Mesendoderm (in vitro differentiated cells): ENCODE measurements around the gene PCDHGB5.

Experiments used
- DNase-seq: peaks from one replicate; pipeline ENCODE4 v3.0.0; 2013
- H2AK5ac ChIP-seq: 2 replicates; pipeline ENCODE4 v1.6.1; 2013; ENCODE audit warnings: low read length, inconsistent platforms
- H2BK120ac ChIP-seq: 2 replicates; pipeline ENCODE4 v1.6.1; 2013; ENCODE audit warnings: low read depth, mild to moderate bottlenecking, low read length, moderate library complexity, mixed read lengths
- H2BK15ac ChIP-seq: replicated peaks from 2 replicates; pipeline ENCODE4 v1.6.1; 2013; ENCODE audit warnings: low read depth, mild to moderate bottlenecking, moderate library complexity
- H2BK5ac ChIP-seq: 2 replicates; pipeline ENCODE4 v1.6.1; 2013; ENCODE audit warnings: low read length, inconsistent platforms
- H3K18ac ChIP-seq: 2 replicates; pipeline ENCODE4 v1.6.1; 2013; ENCODE audit warnings: mild to moderate bottlenecking, low read length, mixed read lengths
- H3K23ac ChIP-seq: one replicate; pipeline ENCODE4 v1.6.1; 2013; ENCODE audit warnings: low read length
- H3K27ac ChIP-seq: 2 replicates; pipeline ENCODE4 v1.5.1; 2013; ENCODE audit warnings: low read depth, mild to moderate bottlenecking, inconsistent platforms, low read length, moderate library complexity
- H3K27me3 ChIP-seq: 2 replicates; pipeline ENCODE4 v1.6.1; 2013; ENCODE audit warnings: low read length, control low read depth, mild to moderate bottlenecking, inconsistent platforms; ENCODE audit not compliant: insufficient read depth, poor library complexity
- H3K36me3 ChIP-seq: 2 replicates; pipeline ENCODE4 v1.6.1; 2013; ENCODE audit warnings: low read length, inconsistent platforms; ENCODE audit not compliant: control insufficient read depth, insufficient read depth
- H3K4ac ChIP-seq: one replicate; pipeline ENCODE4 v1.6.1; 2013; ENCODE audit warnings: low read depth, mild to moderate bottlenecking, low read length, moderate library complexity
- H3K4me1 ChIP-seq: 2 replicates; pipeline ENCODE4 v1.6.1; 2013; ENCODE audit warnings: low read depth, low read length, inconsistent platforms; ENCODE audit not compliant: control insufficient read depth
- H3K4me2 ChIP-seq: 2 replicates; pipeline ENCODE4 v1.6.1; 2013; ENCODE audit warnings: low read length
- H3K4me3 ChIP-seq: 2 replicates; pipeline ENCODE4 v1.5.1; 2013; ENCODE audit warnings: mild to moderate bottlenecking, low read length
- H3K56ac ChIP-seq: one replicate; pipeline ENCODE4 v1.6.1; 2013; ENCODE audit warnings: low read length
- H3K79me1 ChIP-seq: 2 replicates; pipeline ENCODE4 v1.6.1; 2013; ENCODE audit warnings: low read length, inconsistent platforms
- H3K79me2 ChIP-seq: 2 replicates; pipeline ENCODE4 v1.6.1; 2013; ENCODE audit warnings: mild to moderate bottlenecking, low read length; ENCODE audit not compliant: control insufficient read depth, insufficient read depth
- H3K9ac ChIP-seq: 2 replicates; pipeline ENCODE4 v1.6.1; 2013; ENCODE audit warnings: low read length, inconsistent platforms
- H4K5ac ChIP-seq: one replicate; pipeline ENCODE4 v1.6.1; 2013; ENCODE audit warnings: low read length
- H4K8ac ChIP-seq: one replicate; pipeline ENCODE4 v1.6.1; 2013; ENCODE audit warnings: low read depth, mild to moderate bottlenecking, control low read depth, low read length, moderate library complexity
- WGBS: extraction: QIAGEN DNeasy Blood & Tissue Kit; methylation state at CpG from one replicate; pipeline ENCODE4 v1.1.7; 2013; ENCODE audit warnings: low lambda C conversion rate, missing lambda C conversion rate; ENCODE audit not compliant: insufficient coverage; ENCODE audit errors: extremely low coverage; 5-methylcytosine and 5-hydroxymethylcytosine counted together

The PCDHGB5 gene

GRCh38 chr5:141440341-141440740 lies 42.6 kb downstream of the PCDHGB5 start:
- no peaks in the 10 kb centered on the region for H3K36me3 ChIP-seq
- H3K4me2 ChIP-seq, result no peak overlapping the region
- H3K23ac ChIP-seq, result no peak overlapping the region
- no peak overlapping the region for H2BK15ac ChIP-seq
- H3K4me1 ChIP-seq, result no peaks in the 10 kb centered on the region
- H2BK5ac ChIP-seq, result no peak overlapping the region
- H4K5ac ChIP-seq, result no peak overlapping the region
- H3K79me1 ChIP-seq, result no peaks in the 10 kb centered on the region
- H4K8ac ChIP-seq, result no peak overlapping the region
- H3K9ac ChIP-seq, result no peak overlapping the region
- no peak overlapping the region for H3K4me3 ChIP-seq
- H3K79me2 ChIP-seq, result no peaks in the 10 kb centered on the region
- H2AK5ac ChIP-seq, result no peak overlapping the region
- no peak overlapping the region for H3K4ac ChIP-seq
- no CpG with 5 or more reads among the region's 9 CpGs for WGBS
- H3K18ac ChIP-seq, result no peak overlapping the region
- no peak for DNase-seq
- no peak overlapping the region for H2BK120ac ChIP-seq
- H3K27ac ChIP-seq, result no peak overlapping the region
- H3K27me3 ChIP-seq, result no peaks in the 10 kb centered on the region
- no peak overlapping the region for H3K56ac ChIP-seq

DNA sequence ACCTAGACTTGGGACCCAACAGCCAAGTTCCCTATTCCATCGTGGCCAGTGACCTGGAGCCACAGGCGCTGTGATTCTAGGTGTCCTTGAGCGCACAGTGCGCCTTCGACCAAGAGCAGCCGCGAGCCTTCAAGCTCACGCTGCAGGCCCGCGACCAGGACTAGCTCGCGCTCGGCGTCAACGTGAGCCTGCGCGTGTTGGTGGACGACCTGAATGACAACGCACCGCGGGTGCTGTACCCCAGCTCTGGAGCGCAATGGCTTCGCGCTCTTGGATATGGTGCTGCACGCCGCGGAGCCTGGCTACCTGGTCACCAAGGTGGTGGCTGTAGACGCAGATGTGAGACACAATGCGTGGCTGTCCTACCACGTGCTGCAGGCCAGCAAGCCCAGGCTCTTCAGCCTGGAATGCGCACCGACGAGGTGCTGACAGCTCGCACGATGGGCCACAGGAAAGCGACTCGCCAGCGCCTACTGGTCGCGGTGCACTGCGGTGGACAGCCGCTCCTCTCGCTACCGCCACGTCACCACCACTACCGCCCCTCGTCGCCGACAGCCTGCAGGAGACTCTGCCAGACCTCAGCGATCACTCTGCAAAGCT lies 43.9 kb downstream of the PCDHGB5 start:
- Histone ChIP-seq H3K18ac (no peak overlapping the region), H3K56ac (no peak overlapping the region), H2BK5ac (no peak overlapping the region), H4K5ac (no peak overlapping the region), H4K8ac (no peak overlapping the region), H3K36me3 (no peaks in the 10 kb centered on the region), H3K4me1 (no peaks in the 10 kb centered on the region), H3K4me2 (no peak overlapping the region), H3K79me2 (no peaks in the 10 kb centered on the region), H3K4ac (no peak overlapping the region), H3K79me1 (no peaks in the 10 kb centered on the region), H2BK120ac (no peak overlapping the region), H3K4me3 (no peak overlapping the region), H2BK15ac (no peak overlapping the region), H3K9ac (no peak overlapping the region), H3K27me3 (no peaks in the 10 kb centered on the region), H3K23ac (no peak overlapping the region), H2AK5ac (no peak overlapping the region), H3K27ac (no peak overlapping the region)
- no peak for DNase-seq
- WGBS, result no CpG with 5 or more reads among the region's 50 CpGs
